Astrocyte (in vitro differentiated cells and primary cell): Measurements from ENCODE around the gene LFNG. TPM values are rescaled to one million over a fixed set of nuclear protein-coding genes. Genes with fewer than 3 reads are reported as not detected.

Experiments
- DNase-seq: peaks from one replicate; pipeline ENCODE4 v3.0.0-alpha.2; 2010; ENCODE audit warnings: low read depth
- FAIRE-seq: peaks from 2 replicates; lab custom pipeline; 2011; peaks lifted over from hg19 to GRCh38; lab: Jason Lieb, UNC
- H2AFZ ChIP-seq: 2 replicates; pipeline ENCODE4 v1.6.0; 2012; ENCODE audit warnings: low read depth, low read length, inconsistent platforms
- H3K27ac ChIP-seq: 2 replicates; pipeline ENCODE4 v1.5.1; 2011; ENCODE audit warnings: low read depth, low read length, inconsistent platforms
- H3K27me3 ChIP-seq: 2 replicates; pipeline ENCODE4 v1.6.0; 2011; ENCODE audit warnings: low read length, inconsistent platforms; ENCODE audit not compliant: insufficient read depth
- H3K36me3 ChIP-seq: 2 replicates; pipeline ENCODE4 v1.5.1; 2011; ENCODE audit warnings: low read length, inconsistent platforms; ENCODE audit not compliant: insufficient read depth
- H3K4me1 ChIP-seq: 2 replicates; pipeline ENCODE4 v1.5.1; 2011; ENCODE audit warnings: low read length, inconsistent platforms; ENCODE audit not compliant: insufficient read depth
- H3K4me2 ChIP-seq: 2 replicates; pipeline ENCODE4 v1.6.0; 2012; ENCODE audit warnings: low read length, inconsistent platforms
- H3K4me3 ChIP-seq: 2 replicates; pipeline ENCODE4 v1.5.1; 2011; ENCODE audit warnings: low read depth, mild to moderate bottlenecking, low read length, inconsistent platforms; ENCODE audit not compliant: insufficient read depth
- H3K79me2 ChIP-seq: 2 replicates; pipeline ENCODE4 v1.6.0; 2012; ENCODE audit warnings: mild to moderate bottlenecking, low read length, inconsistent platforms; ENCODE audit not compliant: insufficient read depth
- H3K9ac ChIP-seq: 2 replicates; pipeline ENCODE4 v1.6.0; 2012; ENCODE audit warnings: mild to moderate bottlenecking, low read length, inconsistent platforms
- H3K9me3 ChIP-seq: 2 replicates; pipeline ENCODE4 v1.5.1; 2012; ENCODE audit warnings: low read depth, mild to moderate bottlenecking, low read length, inconsistent platforms; ENCODE audit not compliant: insufficient read depth
- H4K20me1 ChIP-seq: 2 replicates; pipeline ENCODE4 v1.6.0; 2012; ENCODE audit warnings: low read length, inconsistent platforms; ENCODE audit not compliant: insufficient read depth
- H3K27ac Mint-ChIP-seq: one replicate; pipeline ENCODE4 v1.8.0; 2021; ENCODE audit warnings: mild to moderate bottlenecking, mixed read lengths; ENCODE audit not compliant: unreplicated experiment
- H3K27me3 Mint-ChIP-seq: one replicate; pipeline ENCODE4 v1.8.0; 2021; ENCODE audit warnings: low read depth, mixed read lengths; ENCODE audit not compliant: unreplicated experiment
- H3K36me3 Mint-ChIP-seq: one replicate; pipeline ENCODE4 v1.8.0; 2021; ENCODE audit warnings: low read depth, mixed read lengths; ENCODE audit not compliant: unreplicated experiment
- H3K4me1 Mint-ChIP-seq: one replicate; pipeline ENCODE4 v1.8.0; 2021; ENCODE audit warnings: low read depth, mixed read lengths; ENCODE audit not compliant: unreplicated experiment
- H3K4me3 Mint-ChIP-seq: one replicate; pipeline ENCODE4 v1.8.0; 2021; ENCODE audit warnings: mild to moderate bottlenecking, moderate library complexity, mixed read lengths; ENCODE audit not compliant: unreplicated experiment
- H3K9me3 Mint-ChIP-seq: one replicate; pipeline ENCODE4 v1.8.0; 2021; ENCODE audit warnings: mild to moderate bottlenecking, mixed read lengths; ENCODE audit not compliant: unreplicated experiment
- CTCF ChIP-seq: IDR thresholded peaks from 2 replicates; pipeline ENCODE4 v1.5.1; 2011; ENCODE audit warnings: low read depth, mild to moderate bottlenecking, inconsistent platforms, low read length, moderate library complexity; ENCODE audit not compliant: insufficient read depth
- EZH2 ChIP-seq: IDR thresholded peaks from 2 replicates; pipeline ENCODE4 v1.6.1; 2012; ENCODE audit warnings: mild to moderate bottlenecking, low read length, inconsistent platforms; ENCODE audit not compliant: insufficient read depth
- total RNA-seq: library from RNA; stranded (reverse); gene quantifications from 2 replicates; pipeline ENCODE4 v1.2.1, GENCODE V29; 2021

LFNG gene
- total RNA-seq, 1 donor from 2014 or later, result 58.6 TPM

DNA sequence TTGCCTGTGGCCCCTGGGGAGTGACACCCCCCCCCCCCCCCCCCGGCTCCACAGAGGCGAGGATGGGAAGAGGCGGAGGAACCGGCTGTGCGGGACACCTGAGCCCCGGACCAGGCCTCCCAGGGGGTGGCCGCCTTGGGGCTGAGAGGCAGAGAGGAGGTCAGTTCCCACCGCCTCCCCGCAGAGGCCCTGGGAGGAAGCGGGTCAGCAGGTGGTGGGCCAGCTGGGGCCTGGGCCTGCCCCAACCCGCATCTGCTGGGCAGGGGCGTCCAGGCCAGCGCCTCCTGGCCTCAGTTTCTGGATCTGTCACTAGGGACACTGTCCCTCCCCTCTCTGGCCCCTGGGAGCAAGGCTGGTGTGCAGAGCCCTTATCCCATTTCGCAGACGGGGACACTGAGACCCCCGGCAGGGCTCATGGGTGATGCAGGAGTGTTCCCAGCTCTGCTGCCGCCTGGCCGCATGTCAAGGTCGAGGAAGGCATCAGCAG lies 14.6 kb upstream of the LFNG start:
- H3K36me3 Mint-ChIP-seq, result no peaks in the 10 kb centered on the region
- Histone ChIP-seq H3K4me2 (no peak overlapping the region), H3K79me2 (no peaks in the 10 kb centered on the region), H3K27me3 (no peaks in the 10 kb centered on the region), H2AFZ (no peak overlapping the region), H3K9ac (no peak overlapping the region), H4K20me1 (no peaks in the 10 kb centered on the region), H3K9me3 (no peaks in the 10 kb centered on the region), H3K36me3 (no peaks in the 10 kb centered on the region), H3K4me1 (peaks cover 14% of the 10 kb centered on the region), H3K4me3 (no peak overlapping the region), H3K27ac (no peak overlapping the region)
- DNase-seq (no peak), FAIRE-seq (no peak)
- H3K27ac Mint-ChIP-seq, result no peak overlapping the region
- H3K9me3 Mint-ChIP-seq, result no peaks in the 10 kb centered on the region
- no peak for TF ChIP-seq EZH2
- no peak for TF ChIP-seq CTCF
- peaks cover 19% of the 10 kb centered on the region for H3K27me3 Mint-ChIP-seq
- peaks cover 9% of the 10 kb centered on the region for H3K4me1 Mint-ChIP-seq
- no peak overlapping the region for H3K4me3 Mint-ChIP-seq

DNA sequence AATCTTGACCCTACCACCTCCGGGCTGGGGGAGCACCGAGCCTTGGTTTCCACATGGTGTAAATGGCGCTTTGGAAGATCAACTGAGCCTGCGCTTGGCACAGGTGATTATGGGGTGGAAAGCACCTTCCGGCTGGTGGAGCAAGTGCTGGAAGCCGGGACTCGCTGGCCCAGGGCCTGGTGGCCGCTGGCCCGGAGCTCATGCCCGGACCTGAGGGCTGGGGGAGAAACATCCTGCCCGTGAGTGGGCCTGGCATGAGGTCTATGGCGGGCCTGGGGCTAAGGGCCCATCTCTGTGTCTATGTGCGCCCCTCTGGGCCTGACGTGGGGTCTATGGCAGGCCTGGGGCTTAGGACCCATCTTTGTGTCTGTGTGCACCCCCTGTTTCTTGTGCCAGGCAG lies 14.2 kb upstream of the LFNG start:
- Histone ChIP-seq H3K36me3 (no peaks in the 10 kb centered on the region), H3K27ac (no peak overlapping the region), H2AFZ (no peak overlapping the region), H3K4me1 (peaks cover 14% of the 10 kb centered on the region), H3K4me3 (no peak overlapping the region), H3K4me2 (no peak overlapping the region), H3K27me3 (no peaks in the 10 kb centered on the region), H4K20me1 (no peaks in the 10 kb centered on the region), H3K79me2 (no peaks in the 10 kb centered on the region), H3K9me3 (no peaks in the 10 kb centered on the region), H3K9ac (no peak overlapping the region)
- no peaks in the 10 kb centered on the region for H3K36me3 Mint-ChIP-seq
- no peak overlapping the region for H3K4me3 Mint-ChIP-seq
- no peak for DNase-seq
- peaks cover 18% of the 10 kb centered on the region for H3K27me3 Mint-ChIP-seq
- peaks cover 9% of the 10 kb centered on the region for H3K4me1 Mint-ChIP-seq
- TF ChIP-seq EZH2 (no peak), CTCF (no peak)
- H3K9me3 Mint-ChIP-seq, result no peaks in the 10 kb centered on the region
- no peak overlapping the region for H3K27ac Mint-ChIP-seq
- FAIRE-seq, result no peak

DNA sequence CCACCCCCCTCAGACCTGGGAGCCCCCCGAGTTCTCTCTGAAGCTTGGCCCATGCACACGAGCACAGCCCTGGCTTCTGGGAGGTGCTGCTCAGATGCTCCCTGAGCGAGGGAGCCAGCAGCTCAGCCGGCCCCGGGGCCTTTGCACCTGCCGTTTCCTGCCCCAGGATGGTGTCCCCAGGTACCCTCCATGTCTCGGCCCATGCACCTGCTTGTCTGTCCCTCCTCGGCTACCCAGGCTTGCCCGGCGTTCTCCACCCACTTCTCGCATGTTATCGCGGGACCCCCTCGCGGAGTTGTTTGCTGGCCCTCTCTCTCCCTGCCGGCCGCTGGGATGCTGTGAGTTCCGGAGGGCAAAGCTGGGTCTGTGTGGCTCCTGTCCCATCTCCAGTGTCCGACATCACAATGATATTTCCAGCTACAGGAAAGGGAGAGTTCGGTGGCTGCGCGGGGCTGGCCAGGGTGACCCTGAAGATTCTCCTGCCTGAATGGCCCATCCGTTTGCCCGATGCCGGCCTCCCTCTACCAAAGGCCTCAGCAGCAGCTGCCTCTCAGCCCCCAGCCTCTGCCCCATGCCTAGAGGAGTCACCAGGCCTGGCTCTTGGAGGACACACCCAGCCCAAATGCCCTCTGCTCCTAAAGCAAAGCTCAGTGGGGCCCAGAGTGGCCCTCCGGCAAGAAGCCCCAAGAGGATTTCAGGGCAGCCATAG lies 12.2 kb upstream of the LFNG start:
- Histone ChIP-seq H3K4me1 (peaks cover 17% of the 10 kb centered on the region), H3K79me2 (no peaks in the 10 kb centered on the region), H3K27me3 (no peaks in the 10 kb centered on the region), H3K36me3 (no peaks in the 10 kb centered on the region), H3K4me3 (no peak overlapping the region), H3K4me2 (no peak overlapping the region), H2AFZ (no peak overlapping the region), H4K20me1 (no peaks in the 10 kb centered on the region), H3K9ac (no peak overlapping the region), H3K27ac (no peak overlapping the region), H3K9me3 (no peaks in the 10 kb centered on the region)
- Mint-ChIP-seq H3K4me3 (no peak overlapping the region), H3K27ac (no peak overlapping the region), H3K9me3 (no peaks in the 10 kb centered on the region), H3K4me1 (peaks cover 9% of the 10 kb centered on the region), H3K27me3 (peaks cover 13% of the 10 kb centered on the region), H3K36me3 (no peaks in the 10 kb centered on the region)
- DNase-seq (no peak), FAIRE-seq (no peak)
- TF ChIP-seq CTCF (no peak), EZH2 (no peak)
